Nephron progenitor cell (in vitro differentiated cells): ENCODE results near the gene LAMC3.

Source experiments
- DNase-seq: peaks from one replicate; pipeline ENCODE4 v3.0.0; 2021
- H3K27ac Mint-ChIP-seq: 2 replicates; pipeline ENCODE4 v1.8.0; 2021; ENCODE audit warnings: mild to moderate bottlenecking, moderate library complexity, mixed read lengths
- H3K27me3 Mint-ChIP-seq: 2 replicates; pipeline ENCODE4 v1.8.0; 2021; ENCODE audit warnings: mild to moderate bottlenecking, low read depth, mixed read lengths; ENCODE audit not compliant: poor library complexity
- H3K36me3 Mint-ChIP-seq: 2 replicates; pipeline ENCODE4 v1.8.0; 2021; ENCODE audit warnings: low read depth, mixed read lengths
- H3K4me1 Mint-ChIP-seq: 2 replicates; pipeline ENCODE4 v1.8.0; 2021; ENCODE audit warnings: mixed read lengths
- H3K4me3 Mint-ChIP-seq: 2 replicates; pipeline ENCODE4 v1.8.0; 2021; ENCODE audit warnings: mild to moderate bottlenecking, moderate library complexity, mixed read lengths
- H3K9me3 Mint-ChIP-seq: 2 replicates; pipeline ENCODE4 v1.8.0; 2021; ENCODE audit warnings: mild to moderate bottlenecking, moderate library complexity, mixed read lengths
- TF ChIP-seq, protein P1 (sequence below): fragments of 200-600 bp; sonication (generic); IDR thresholded peaks from 2 replicates; pipeline ENCODE4 v1.5.0; 2021; ENCODE audit warnings: antibody characterized with exemption

LAMC3 gene

GRCh38 chr9:131048820-131049219, 39.8 kb downstream of the LAMC3 start:
- Mint-ChIP-seq H3K9me3 (peaks cover 4% of the 10 kb centered on the region), H3K27ac (no peak overlapping the region), H3K27me3 (peaks cover 14% of the 10 kb centered on the region), H3K4me1 (no peaks in the 10 kb centered on the region), H3K36me3 (no peaks in the 10 kb centered on the region), H3K4me3 (no peak overlapping the region)
- no peak for DNase-seq
- TF ChIP-seq, protein P1, sequence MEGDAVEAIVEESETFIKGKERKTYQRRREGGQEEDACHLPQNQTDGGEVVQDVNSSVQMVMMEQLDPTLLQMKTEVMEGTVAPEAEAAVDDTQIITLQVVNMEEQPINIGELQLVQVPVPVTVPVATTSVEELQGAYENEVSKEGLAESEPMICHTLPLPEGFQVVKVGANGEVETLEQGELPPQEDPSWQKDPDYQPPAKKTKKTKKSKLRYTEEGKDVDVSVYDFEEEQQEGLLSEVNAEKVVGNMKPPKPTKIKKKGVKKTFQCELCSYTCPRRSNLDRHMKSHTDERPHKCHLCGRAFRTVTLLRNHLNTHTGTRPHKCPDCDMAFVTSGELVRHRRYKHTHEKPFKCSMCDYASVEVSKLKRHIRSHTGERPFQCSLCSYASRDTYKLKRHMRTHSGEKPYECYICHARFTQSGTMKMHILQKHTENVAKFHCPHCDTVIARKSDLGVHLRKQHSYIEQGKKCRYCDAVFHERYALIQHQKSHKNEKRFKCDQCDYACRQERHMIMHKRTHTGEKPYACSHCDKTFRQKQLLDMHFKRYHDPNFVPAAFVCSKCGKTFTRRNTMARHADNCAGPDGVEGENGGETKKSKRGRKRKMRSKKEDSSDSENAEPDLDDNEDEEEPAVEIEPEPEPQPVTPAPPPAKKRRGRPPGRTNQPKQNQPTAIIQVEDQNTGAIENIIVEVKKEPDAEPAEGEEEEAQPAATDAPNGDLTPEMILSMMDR = no peak

DNA sequence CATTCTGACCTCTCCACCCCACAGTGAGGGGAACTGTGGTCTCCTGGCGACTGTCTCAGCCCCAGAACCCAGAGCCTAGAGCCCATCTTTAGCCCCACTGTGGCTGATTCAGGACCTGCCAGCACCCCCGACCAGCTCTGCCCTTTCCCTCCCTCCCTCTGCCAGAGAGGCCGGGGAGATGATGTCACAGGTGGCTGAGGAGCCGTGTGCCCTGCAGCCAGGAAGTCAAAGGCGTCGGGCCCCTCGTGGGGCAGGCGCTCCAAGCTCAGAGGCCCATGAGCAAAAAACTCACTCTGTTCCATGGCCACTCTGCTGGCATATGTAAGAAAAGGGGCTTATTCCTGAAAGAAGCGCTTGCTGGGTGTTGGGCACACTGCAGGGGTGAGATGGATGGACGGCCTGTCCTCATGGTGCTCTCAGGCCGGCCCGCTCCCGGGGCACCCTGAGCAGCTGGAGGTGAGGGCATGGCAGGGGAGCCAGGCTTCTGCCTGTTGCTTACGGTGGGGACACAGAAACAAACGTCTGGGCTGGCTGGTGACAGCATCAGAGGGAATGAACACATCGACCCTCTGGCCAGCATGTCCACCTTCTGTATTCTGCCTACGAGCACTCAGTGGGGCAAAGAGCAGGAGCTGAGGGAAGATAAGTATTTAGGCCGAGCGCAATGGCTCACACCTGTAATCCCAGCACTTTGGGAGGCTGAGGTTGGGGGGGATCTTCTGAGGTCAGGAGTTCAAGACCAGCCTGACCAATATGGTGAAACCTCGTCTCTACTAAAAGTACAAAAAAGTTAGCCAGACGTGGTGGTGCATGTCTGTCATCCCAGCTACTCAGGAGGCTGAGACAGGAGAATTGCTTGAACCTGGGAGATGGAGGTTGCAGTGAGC, 41.1 kb downstream of the LAMC3 start:
- H3K9me3 Mint-ChIP-seq = peaks cover 4% of the 10 kb centered on the region
- no peak overlapping the region for H3K27ac Mint-ChIP-seq
- H3K4me1 Mint-ChIP-seq = no peaks in the 10 kb centered on the region

GRCh38 chr9:131050831-131051230, 41.9 kb downstream of the LAMC3 start:
- DNase-seq = no peak
- Mint-ChIP-seq H3K27ac (no peak overlapping the region), H3K4me3 (no peak overlapping the region), H3K27me3 (peaks cover 13% of the 10 kb centered on the region), H3K9me3 (peaks cover 4% of the 10 kb centered on the region), H3K4me1 (no peaks in the 10 kb centered on the region), H3K36me3 (no peaks in the 10 kb centered on the region)
- TF ChIP-seq, protein P1 = no peak

More for the DNA sequence above, 41.1 kb downstream of the LAMC3 start:
- no peak for DNase-seq
- no peaks in the 10 kb centered on the region for H3K36me3 Mint-ChIP-seq
- peaks cover 14% of the 10 kb centered on the region for H3K27me3 Mint-ChIP-seq
- no peak overlapping the region for H3K4me3 Mint-ChIP-seq
- TF ChIP-seq, protein P1 = no peak

DNA sequence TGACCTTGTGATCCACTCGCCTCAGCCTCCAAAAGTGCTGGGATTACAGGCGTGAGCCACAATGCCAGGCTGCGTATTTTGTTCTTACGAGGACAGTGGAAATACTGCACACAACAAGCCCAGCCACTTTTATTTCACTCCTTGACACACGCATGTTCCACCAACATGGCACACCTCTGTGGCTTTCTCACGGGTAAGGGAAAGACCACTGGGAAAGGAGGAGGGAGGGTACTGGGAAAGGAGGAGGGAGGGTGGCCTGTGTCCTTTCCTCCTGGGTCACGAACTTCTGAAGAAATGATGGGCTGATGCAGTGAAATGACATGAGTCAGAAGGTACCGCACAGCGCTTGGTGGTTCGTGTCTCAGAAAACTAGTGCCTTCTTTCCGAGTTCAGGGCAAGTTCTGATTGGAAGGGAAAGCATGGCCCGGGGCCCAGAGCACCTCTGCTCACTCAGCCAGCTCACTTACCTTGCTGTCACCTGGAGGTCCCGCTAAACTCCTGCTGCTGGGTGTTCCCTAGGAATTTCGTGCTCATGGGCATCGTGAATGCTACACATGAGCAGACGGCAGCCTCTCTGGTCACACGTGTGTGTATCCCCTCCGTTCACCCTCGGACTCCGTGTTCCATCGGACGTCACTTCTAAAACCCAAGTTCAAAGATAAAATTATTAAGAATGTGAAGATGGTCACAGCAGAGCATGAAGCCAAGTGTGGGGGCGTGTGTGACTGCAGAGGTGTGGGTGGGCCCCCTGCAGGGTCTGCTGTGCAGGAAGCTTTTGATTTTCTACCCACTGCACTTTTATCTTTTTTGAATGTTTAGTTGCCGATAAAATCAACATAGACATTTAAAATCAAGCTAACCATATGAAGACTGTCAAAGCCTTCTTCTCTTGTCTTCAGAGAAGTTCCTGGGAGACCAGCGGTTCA, 42.9 kb downstream of the LAMC3 start:
- Mint-ChIP-seq H3K9me3 (peaks cover 4% of the 10 kb centered on the region), H3K4me3 (no peak overlapping the region)

GRCh38 chr9:131053896-131054295, 44.9 kb downstream of the LAMC3 start:
- no peak for DNase-seq
- H3K27me3 Mint-ChIP-seq = peaks cover 4% of the 10 kb centered on the region
- no peaks in the 10 kb centered on the region for H3K4me1 Mint-ChIP-seq
- H3K36me3 Mint-ChIP-seq = no peaks in the 10 kb centered on the region
- H3K27ac Mint-ChIP-seq = no peak overlapping the region
- peaks cover 4% of the 10 kb centered on the region for H3K9me3 Mint-ChIP-seq
- TF ChIP-seq, protein P1 = no peak
- H3K4me3 Mint-ChIP-seq = no peak overlapping the region

More for the DNA sequence above, 42.9 kb downstream of the LAMC3 start:
- no peak for DNase-seq
- TF ChIP-seq, protein P1 = no peak
- no peak overlapping the region for H3K27ac Mint-ChIP-seq
- H3K4me1 Mint-ChIP-seq = no peaks in the 10 kb centered on the region
- H3K36me3 Mint-ChIP-seq = no peaks in the 10 kb centered on the region
- peaks cover 10% of the 10 kb centered on the region for H3K27me3 Mint-ChIP-seq
